Naive thymus-derived CD4-positive, alpha-beta T cell (primary cell): ENCODE measurements around the gene VEGFA. TPM values are rescaled to one million over a fixed set of nuclear protein-coding genes. Genes with fewer than 3 reads are reported as not detected.
A peak's percentile ranks its signal among the peaks of the same experiment; 100 is the strongest.

Experiments
- ATAC-seq: fragments of 150-1000 bp; cut with Tn5 transposase; 2 replicates; pipeline ENCODE4 v1.10.0; 2021; ENCODE audit warnings: mild to moderate bottlenecking, moderate library complexity
- CTCF ChIA-PET: fragments of 350-600 bp; sonication (Branson Sonifier 250); formaldehyde crosslinking; loops from one replicate; lab custom pipeline; 2021; ENCODE audit warnings: antibody characterized with exemption; lab: Charles Lee
- POLR2A ChIA-PET: fragments of 350-600 bp; sonication (Branson Sonifier 250); formaldehyde crosslinking; loops from one replicate; lab custom pipeline; 2021; ENCODE audit warnings: antibody characterized with exemption, inconsistent platforms; lab: Charles Lee
- DNase-seq, 9 donors: peaks; one replicate each; pipeline versions ENCODE4 v3.0.0 to v3.0.0-alpha.2; 2020 to 2022; ENCODE audit warnings: mixed read lengths in 1 of 9
- H3K27ac ChIP-seq: one replicate; pipeline ENCODE4 v1.7.0; 2013; ENCODE audit warnings: mild to moderate bottlenecking, low read depth, low read length, moderate library complexity
- H3K27me3 ChIP-seq, 2 donors: one replicate each; pipeline ENCODE4 v1.7.0; 2013; ENCODE audit warnings: low read length in 2 of 2, mild to moderate bottlenecking in 2 of 2, moderate library complexity in 2 of 2; ENCODE audit not compliant: control insufficient read depth in 2 of 2, insufficient read depth in 2 of 2
- H3K36me3 ChIP-seq, 3 experiments: 1 replicate in 2 of 3; 2 replicates in 1 of 3; pipeline ENCODE4 v1.7.0; 2013; ENCODE audit warnings: low read length in 3 of 3, mild to moderate bottlenecking in 3 of 3, moderate library complexity in 1 of 3; ENCODE audit not compliant: insufficient read depth in 3 of 3, control insufficient read depth in 2 of 3
- H3K4me1 ChIP-seq, 2 donors: one replicate each; pipeline ENCODE4 v1.7.0; 2013; ENCODE audit warnings: low read length in 2 of 2, mild to moderate bottlenecking in 2 of 2, moderate library complexity in 1 of 2; ENCODE audit not compliant: control insufficient read depth in 2 of 2, insufficient read depth in 2 of 2
- H3K4me3 ChIP-seq: 2 replicates; pipeline ENCODE4 v1.7.0; 2013; ENCODE audit warnings: mild to moderate bottlenecking, low read length
- H3K9me3 ChIP-seq, 3 experiments: 1 replicate in 2 of 3; 2 replicates in 1 of 3; pipeline ENCODE4 v1.7.0; 2013; ENCODE audit warnings: low read length in 3 of 3; ENCODE audit not compliant: control insufficient read depth in 2 of 3
- H3K27ac Mint-ChIP-seq, 9 donors: one replicate each; pipeline ENCODE4 v1.8.0; 2020 to 2022; ENCODE audit warnings: mixed read lengths in 9 of 9, mild to moderate bottlenecking in 8 of 9, moderate library complexity in 5 of 9, inconsistent platforms in 2 of 9
- H3K27me3 Mint-ChIP-seq, 5 donors: one replicate each; pipeline ENCODE4 v1.8.0; 2021 to 2022; ENCODE audit warnings: mixed read lengths in 5 of 5, mild to moderate bottlenecking in 1 of 5
- H3K36me3 Mint-ChIP-seq, 5 donors: one replicate each; pipeline ENCODE4 v1.8.0; 2020 to 2022; ENCODE audit warnings: mixed read lengths in 5 of 5, mild to moderate bottlenecking in 3 of 5, inconsistent platforms in 1 of 5
- H3K4me1 Mint-ChIP-seq, 7 donors: one replicate each; pipeline ENCODE4 v1.8.0; 2020 to 2022; ENCODE audit warnings: mixed read lengths in 7 of 7, mild to moderate bottlenecking in 3 of 7, inconsistent platforms in 1 of 7
- H3K4me3 Mint-ChIP-seq, 10 donors: one replicate each; pipeline ENCODE4 v1.8.0; 2020 to 2022; ENCODE audit warnings: mild to moderate bottlenecking in 10 of 10, mixed read lengths in 10 of 10, moderate library complexity in 6 of 10, inconsistent platforms in 2 of 10
- H3K9me3 Mint-ChIP-seq, 11 donors: one replicate each; pipeline ENCODE4 v1.8.0; 2020 to 2022; ENCODE audit warnings: mixed read lengths in 11 of 11, mild to moderate bottlenecking in 4 of 11, inconsistent platforms in 1 of 11, moderate library complexity in 1 of 11
- intact Hi-C, 2 donors: fragments of 100-400 bp; cut with micrococcal nuclease; formaldehyde crosslinking; loops; one replicate each; pipeline ENCODE4 v1.15.1; 2023
- polyA plus RNA-seq, 2 donors: library from polyadenylated mRNA; unstranded; fragments of 300-500 nt; fragmentation: Illumina TruSeq; gene quantifications; one replicate each; pipeline ENCODE4 v1.2.3, GENCODE V29; 2021
- total RNA-seq, 6 experiments: library from RNA in 5 of 6; stranded (reverse) in 5 of 6; gene quantifications; 1 replicate in 5 of 6; 2 replicates in 1 of 6; pipeline ENCODE4 v1.2.3 and lab custom pipeline; 2021 to 2026

The VEGFA gene
- total and polyA plus RNA-seq, 7 experiments from 2014 or later, result 0.26 to 72.1 (median 10.2) TPM; not detected in 1

- H3K27me3 ChIP-seq, result no peaks in the 10 kb centered on the region
- Mint-ChIP-seq H3K36me3 (no peaks in the 10 kb centered on the region), H3K27ac (peak overlapping the region in 1 of 9 donors; percentile 22), H3K9me3 (peaks cover 0 to 2% (median 0%) of the 10 kb centered on the region in 11 donors), H3K4me3 (no peak overlapping the region), H3K27me3 (peaks cover 0 to 17% (median 0%) of the 10 kb centered on the region in 5 donors), H3K4me1 (peaks cover 0 to 3% (median 0%) of the 10 kb centered on the region in 7 donors)
- H3K4me3 ChIP-seq, result no peak overlapping the region
- CTCF ChIA-PET, result no interaction called here
- no peaks in the 10 kb centered on the region for H3K9me3 ChIP-seq
- no peaks in the 10 kb centered on the region for H3K4me1 ChIP-seq
- intact Hi-C loops, result no loop called here
- DNase-seq (peak in 1 of 9 donors; percentile 16), ATAC-seq (no peak)
- H3K27ac ChIP-seq, result no peak overlapping the region
- no peaks in the 10 kb centered on the region for H3K36me3 ChIP-seq
- POLR2A ChIA-PET, result no interaction called here
These were observed 28.8 kb upstream of the VEGFA start for GRCh38 chr6:43740961-43741764.

- POLR2A ChIA-PET, result no interaction called here
- intact Hi-C loops, result no loop called here
- H3K36me3 Mint-ChIP-seq, result no peaks in the 10 kb centered on the region
- peaks cover 0 to 2% (median 0%) of the 10 kb centered on the region in 11 donors for H3K9me3 Mint-ChIP-seq
- Histone ChIP-seq H3K4me1 (no peaks in the 10 kb centered on the region), H3K9me3 (no peaks in the 10 kb centered on the region), H3K27me3 (no peaks in the 10 kb centered on the region), H3K36me3 (no peaks in the 10 kb centered on the region), H3K4me3 (no peak overlapping the region), H3K27ac (no peak overlapping the region)
- no peak overlapping the region for H3K4me3 Mint-ChIP-seq
- no peak overlapping the region for H3K27ac Mint-ChIP-seq
- DNase-seq (no peak), ATAC-seq (no peak)
- CTCF ChIA-PET, result interaction anchor here (1.7 kb wide), 1 partner anchor 27 kb away, joined by 6 read pairs; no protein-coding TSS in a partner anchor
- H3K27me3 Mint-ChIP-seq, result peaks cover 0 to 19% (median 0%) of the 10 kb centered on the region in 5 donors
- peaks cover 0 to 3% (median 0%) of the 10 kb centered on the region in 7 donors for H3K4me1 Mint-ChIP-seq
These were observed 28.2 kb upstream of the VEGFA start for GRCh38 chr6:43741829-43742228.

- POLR2A ChIA-PET, result no interaction called here
These were observed 27.7 kb upstream of the VEGFA start for GRCh38 chr6:43742285-43742684.

GRCh38 chr6:43742931-43743632 lies 26.9 kb upstream of the VEGFA start:
- H3K4me1 ChIP-seq, result no peaks in the 10 kb centered on the region
- no peaks in the 10 kb centered on the region for H3K27me3 ChIP-seq
- Mint-ChIP-seq H3K27ac (no peak overlapping the region), H3K36me3 (no peaks in the 10 kb centered on the region), H3K4me1 (peaks cover 0 to 3% (median 0%) of the 10 kb centered on the region in 7 donors), H3K9me3 (peaks cover 0 to 2% (median 0%) of the 10 kb centered on the region in 11 donors), H3K27me3 (peaks cover 0 to 19% (median 8%) of the 10 kb centered on the region in 5 donors), H3K4me3 (no peak overlapping the region)
- H3K36me3 ChIP-seq, result no peaks in the 10 kb centered on the region
- ChIA-PET POLR2A (no interaction called here), CTCF (interaction anchor here (1.7 kb wide), 1 partner anchor 26 kb away, joined by 6 read pairs; no protein-coding TSS in a partner anchor)
- H3K4me3 ChIP-seq, result no peak overlapping the region
- no peak for DNase-seq
- no peak for ATAC-seq
- H3K27ac ChIP-seq, result no peak overlapping the region
- intact Hi-C loops, result no loop called here
- no peaks in the 10 kb centered on the region for H3K9me3 ChIP-seq

More at GRCh38 chr6:43742285-43742684, 27.7 kb upstream of the VEGFA start:
- peaks cover 0 to 2% (median 0%) of the 10 kb centered on the region in 11 donors for H3K9me3 Mint-ChIP-seq
- no peaks in the 10 kb centered on the region for H3K36me3 Mint-ChIP-seq
- H3K36me3 ChIP-seq, result no peaks in the 10 kb centered on the region
- H3K27ac ChIP-seq, result no peak overlapping the region
- no peak overlapping the region for H3K4me3 Mint-ChIP-seq
- H3K4me3 ChIP-seq, result no peak overlapping the region
- H3K27ac Mint-ChIP-seq, result no peak overlapping the region
- peaks cover 0 to 3% (median 0%) of the 10 kb centered on the region in 7 donors for H3K4me1 Mint-ChIP-seq
- DNase-seq (peak in 1 of 9 donors; percentile 16), ATAC-seq (no peak)
- H3K27me3 ChIP-seq, result no peaks in the 10 kb centered on the region
- CTCF ChIA-PET, result interaction anchor here (1.7 kb wide), 1 partner anchor 27 kb away, joined by 6 read pairs; no protein-coding TSS in a partner anchor
- intact Hi-C loops, result no loop called here
- H3K9me3 ChIP-seq, result no peaks in the 10 kb centered on the region
- H3K27me3 Mint-ChIP-seq, result peaks cover 0 to 19% (median 2%) of the 10 kb centered on the region in 5 donors
- no peaks in the 10 kb centered on the region for H3K4me1 ChIP-seq

DNA sequence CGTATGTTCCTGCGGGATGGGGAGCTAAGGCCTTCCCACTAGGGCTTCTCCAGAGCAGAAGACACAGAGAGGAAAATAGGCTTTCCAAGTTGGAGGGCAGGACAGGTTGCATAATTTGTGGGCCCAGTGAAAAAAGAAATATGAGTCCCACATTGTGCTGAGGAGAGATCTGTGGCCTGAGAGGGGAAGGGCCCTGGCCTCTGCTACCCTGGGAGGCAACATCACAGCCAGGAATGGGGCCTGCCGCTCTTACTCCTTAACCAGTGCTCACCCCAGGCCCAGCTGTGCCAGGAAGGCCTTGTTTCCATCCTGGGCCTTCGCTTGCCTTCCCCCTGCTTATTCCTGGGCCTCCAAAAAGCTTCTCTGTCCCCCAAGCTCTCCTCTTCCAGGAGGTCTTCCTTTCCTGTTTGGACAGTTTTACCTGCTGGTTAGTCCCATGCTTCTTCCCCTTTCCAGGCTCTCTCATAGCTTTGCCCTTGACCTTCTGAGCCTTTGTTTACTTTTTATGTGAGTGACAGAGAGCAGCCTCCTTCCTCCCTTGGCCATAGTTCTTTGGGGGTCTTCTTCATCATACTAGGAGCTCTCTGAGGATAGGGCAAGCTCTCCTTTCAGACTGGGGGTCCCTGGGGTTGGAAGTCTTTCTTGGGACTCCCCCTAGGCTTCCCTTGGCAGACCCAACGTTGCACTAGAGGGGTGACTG lies 26.2 kb upstream of the VEGFA start:
- Histone ChIP-seq H3K9me3 (no peaks in the 10 kb centered on the region), H3K27me3 (no peaks in the 10 kb centered on the region), H3K4me1 (no peaks in the 10 kb centered on the region), H3K27ac (no peak overlapping the region), H3K4me3 (no peak overlapping the region), H3K36me3 (no peaks in the 10 kb centered on the region)
- no peak for ATAC-seq
- Mint-ChIP-seq H3K4me3 (no peak overlapping the region), H3K4me1 (peaks cover 0 to 3% (median 0%) of the 10 kb centered on the region in 7 donors), H3K27ac (no peak overlapping the region), H3K27me3 (peaks cover 0 to 20% (median 8%) of the 10 kb centered on the region in 5 donors), H3K36me3 (no peaks in the 10 kb centered on the region), H3K9me3 (no peaks in the 10 kb centered on the region)
- DNase-seq, result no peak
- ChIA-PET POLR2A (no interaction called here), CTCF (interaction anchor here (1.3 to 1.7 kb wide), 3 partner anchors 19 to 331 kb away, joined by 3 to 6 read pairs (median 4); no protein-coding TSS in a partner anchor)
- intact Hi-C loops, result no loop called here

- no peak for ATAC-seq
These were observed 25.5 kb upstream of the VEGFA start for GRCh38 chr6:43744491-43744890.

More at GRCh38 chr6:43744491-43744890, 25.5 kb upstream of the VEGFA start:
- no peak for DNase-seq
- Histone ChIP-seq H3K27me3 (no peaks in the 10 kb centered on the region), H3K9me3 (no peaks in the 10 kb centered on the region), H3K36me3 (no peaks in the 10 kb centered on the region), H3K27ac (no peak overlapping the region), H3K4me1 (no peaks in the 10 kb centered on the region), H3K4me3 (no peak overlapping the region)
- no peaks in the 10 kb centered on the region for H3K36me3 Mint-ChIP-seq
- no peak overlapping the region for H3K4me3 Mint-ChIP-seq
- intact Hi-C loops, result no loop called here
- CTCF ChIA-PET, result interaction anchor here (1.3 to 1.4 kb wide), 2 partner anchors 19 to 330 kb away, joined by 3 to 4 read pairs; no protein-coding TSS in a partner anchor
- POLR2A ChIA-PET, result no interaction called here
- no peaks in the 10 kb centered on the region for H3K9me3 Mint-ChIP-seq
- peaks cover 0 to 20% (median 8%) of the 10 kb centered on the region in 5 donors for H3K27me3 Mint-ChIP-seq
- no peak overlapping the region for H3K27ac Mint-ChIP-seq
- H3K4me1 Mint-ChIP-seq, result peaks cover 0 to 3% (median 0%) of the 10 kb centered on the region in 7 donors
